NCI-H345 (cell line): ENCODE measurements around the gene EXOSC2.

ENCODE experiments used
- DNase-seq: peaks from one replicate; lab custom pipeline; 2025; lab: John Stamatoyannopoulos, UW

Gene EXOSC2

GRCh38 chr9:130739081-130739480, 45.5 kb downstream of the EXOSC2 start:
- no peak for DNase-seq

DNA sequence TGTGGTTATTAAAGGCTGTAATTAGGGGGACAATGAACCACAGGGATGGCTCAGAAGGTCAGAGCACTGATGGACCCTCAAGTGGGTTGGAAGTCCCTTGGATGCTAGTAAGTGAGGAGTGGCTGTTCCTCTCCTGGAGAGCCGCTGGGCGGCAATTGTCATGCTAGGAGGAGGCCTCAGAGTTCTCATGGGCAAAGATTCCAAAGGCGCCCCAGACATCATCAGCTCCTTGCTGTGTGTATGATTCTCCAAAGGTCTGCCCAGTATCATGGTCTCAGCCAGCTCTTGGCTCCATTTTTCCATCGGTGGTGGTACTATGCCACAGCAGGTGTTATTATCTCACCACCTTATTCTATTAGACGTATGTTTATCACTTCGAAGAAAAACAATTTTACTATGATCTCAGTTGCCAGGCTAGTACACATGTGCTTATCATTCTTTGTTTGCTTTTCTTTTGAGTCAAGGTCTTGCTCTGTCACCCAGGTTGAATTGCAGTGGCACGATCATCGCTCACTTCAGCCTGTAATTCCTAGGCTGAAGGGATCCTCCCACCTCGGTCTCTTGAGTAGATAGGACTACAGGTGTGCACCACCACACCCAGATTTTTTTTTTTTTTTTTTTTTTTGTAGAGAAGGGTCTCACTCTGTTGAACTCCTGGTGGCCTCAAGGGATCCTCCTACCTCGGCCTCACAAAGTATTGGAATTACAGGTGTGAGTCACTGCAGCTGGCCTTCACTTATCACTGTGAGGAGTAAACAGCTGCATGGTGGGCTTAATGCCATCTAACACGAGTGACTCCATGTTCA, 46.8 kb downstream of the EXOSC2 start:
- no peak for DNase-seq

- no peak for DNase-seq
Measured at GRCh38 chr9:130741024-130741305, 47.4 kb downstream of the EXOSC2 start.

DNA sequence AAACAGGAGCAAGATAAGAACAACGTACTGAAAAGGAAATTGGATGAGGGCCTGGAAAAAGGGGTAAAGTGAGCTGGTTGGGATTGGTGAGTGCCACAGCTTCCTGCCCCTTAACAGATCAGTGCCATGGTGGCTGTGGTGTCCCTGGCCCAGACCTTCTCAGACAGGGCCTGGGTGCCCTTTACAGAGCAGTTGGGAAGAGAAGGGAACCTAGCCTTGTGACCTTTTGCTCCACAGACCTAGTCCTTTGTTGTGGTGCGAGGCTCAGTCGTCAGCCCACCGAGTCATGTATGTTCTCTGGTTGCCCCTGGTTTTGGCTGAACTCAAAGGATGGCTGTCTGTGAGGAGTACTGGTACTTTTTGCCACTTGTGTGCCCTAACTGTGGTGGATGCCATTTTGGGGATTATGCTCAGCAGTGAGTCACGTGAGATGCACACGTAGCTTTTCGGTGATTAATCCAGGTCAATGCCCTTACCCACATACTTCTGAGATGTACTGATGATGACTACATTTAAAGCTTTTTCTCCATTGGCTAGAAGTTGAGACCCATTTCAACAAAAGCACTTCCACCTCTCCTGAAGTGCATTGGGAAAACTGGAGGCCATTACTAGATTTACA, 48.4 kb downstream of the EXOSC2 start:
- no peak for DNase-seq

DNA sequence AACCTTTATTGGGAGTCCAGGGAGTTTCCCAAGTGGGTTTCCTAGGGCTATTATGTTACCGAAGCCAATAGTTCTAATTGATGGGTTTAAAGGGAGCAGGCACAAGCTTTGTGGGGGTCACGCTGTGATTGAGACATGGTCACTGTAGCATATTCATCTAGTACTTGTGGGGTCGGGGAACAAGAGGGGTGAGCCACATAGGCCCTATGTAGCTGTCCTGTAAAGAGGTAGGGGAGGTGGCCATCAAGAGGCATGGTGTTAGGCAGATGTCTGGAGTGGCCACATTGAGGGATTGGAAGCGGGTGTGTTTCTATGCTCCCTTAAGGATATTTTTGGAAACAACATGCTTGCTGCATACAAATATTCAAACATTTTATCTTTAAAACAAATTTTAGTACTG, 50.1 kb downstream of the EXOSC2 start:
- no peak for DNase-seq

DNA sequence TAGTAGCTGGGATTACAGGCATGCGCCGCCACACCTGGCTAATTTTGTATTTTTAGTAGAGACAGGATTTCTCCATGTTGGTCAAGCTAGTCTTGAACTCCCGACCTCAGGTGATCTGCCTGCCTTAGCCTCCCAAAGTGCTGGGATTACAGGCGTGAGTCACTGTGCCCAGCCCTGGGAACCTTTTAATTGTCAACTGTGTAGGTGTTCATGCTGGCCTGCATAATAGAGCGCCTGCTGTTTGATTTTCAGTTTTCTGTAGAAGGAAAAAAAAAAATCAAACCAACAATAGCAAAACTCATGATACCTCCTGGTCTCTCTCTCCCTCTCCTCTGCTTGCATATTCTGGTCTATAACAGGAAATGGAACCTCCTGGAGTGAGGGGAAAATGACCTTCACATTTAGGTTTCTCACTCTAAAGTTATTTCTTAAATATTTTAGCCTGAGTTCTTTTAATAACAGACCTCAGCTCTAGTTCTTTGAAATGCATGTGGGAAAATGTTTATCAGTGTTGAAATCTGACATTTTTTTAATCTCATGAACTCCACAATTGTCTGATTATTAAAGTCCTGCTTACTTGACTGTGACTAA, 51.7 kb downstream of the EXOSC2 start:
- DNase-seq, result no peak

DNA sequence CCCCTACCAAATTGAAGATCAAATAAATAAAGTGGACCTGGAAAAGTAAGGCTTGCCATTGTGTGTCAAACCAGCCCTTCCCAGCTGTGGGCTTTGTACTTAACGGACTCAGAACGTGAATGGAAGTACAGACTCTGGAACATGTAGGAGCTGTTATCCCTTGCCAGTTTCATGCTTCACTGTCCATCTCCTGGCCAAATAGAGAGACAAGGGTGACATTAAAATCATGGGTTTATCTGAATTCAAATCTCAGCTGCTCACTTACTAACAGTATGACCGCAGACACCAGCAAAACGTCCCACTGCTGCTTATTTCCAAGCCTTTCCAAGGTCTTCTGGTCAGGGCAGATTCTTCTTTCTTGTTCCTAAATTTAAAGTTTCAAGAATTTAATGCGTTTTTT, 52.2 kb downstream of the EXOSC2 start:
- DNase-seq, result no peak

GRCh38 chr9:130746434-130747212, 53.0 kb downstream of the EXOSC2 start:
- no peak for DNase-seq

DNA sequence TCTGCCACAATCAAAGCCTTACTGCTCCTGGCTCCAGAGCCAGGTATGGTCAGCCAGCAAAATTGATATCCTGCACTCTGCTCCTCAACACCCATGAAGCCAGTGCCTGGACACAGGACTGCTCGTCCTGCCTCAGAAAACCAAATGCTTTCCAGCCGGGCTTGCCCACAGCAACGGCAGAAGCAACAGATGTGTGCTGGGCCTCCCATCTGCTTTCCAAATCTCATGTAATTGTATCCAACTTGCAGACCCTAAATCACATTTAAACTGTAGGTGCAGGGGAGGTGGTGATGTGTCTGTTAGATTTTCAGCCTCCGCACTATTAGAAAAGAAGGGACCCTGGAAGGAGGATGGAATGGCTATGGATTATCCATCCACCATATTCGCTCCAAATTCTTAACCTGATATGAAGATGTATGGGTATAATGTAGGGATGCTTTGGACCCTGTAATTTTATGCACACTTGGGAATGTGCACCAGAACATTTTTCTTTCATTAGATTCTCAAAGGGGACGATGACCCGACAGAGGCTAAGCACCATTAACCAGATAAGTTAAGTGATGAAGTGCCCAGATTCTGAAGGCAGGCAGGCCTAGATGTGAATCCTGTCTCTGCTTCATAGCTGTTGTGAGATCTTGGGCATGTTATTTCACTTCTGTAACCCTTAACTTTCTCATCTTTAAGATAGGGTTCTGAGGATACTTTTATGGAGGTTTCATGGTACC, 58.2 kb downstream of the EXOSC2 start:
- DNase-seq, result no peak
